ENCODE data around the gene UCP3.

UCP3 gene

GRCh38 chr11:73976451-73977151 lies 32.3 kb downstream of the UCP3 start:
- no peak for DNase-seq

DNA sequence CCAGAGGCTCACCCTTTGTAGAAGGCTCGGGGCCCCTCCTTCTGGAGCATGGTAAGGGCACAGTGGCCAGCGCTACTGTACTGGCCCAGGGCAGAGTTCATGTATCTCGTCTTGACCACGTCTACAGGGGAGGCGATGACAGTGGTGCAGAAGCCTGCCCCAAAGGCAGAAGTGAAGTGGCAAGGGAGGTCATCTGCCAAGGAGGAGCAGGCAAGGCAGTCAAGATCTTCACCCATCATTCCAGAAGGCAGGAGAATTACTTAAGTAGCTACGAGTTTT lies 33.5 kb downstream of the UCP3 start:
- no peak for DNase-seq

GRCh38 chr11:73974604-73975478 lies 34.0 kb downstream of the UCP3 start:
- DNase-seq = no peak

- no peak for DNase-seq
These were observed 36.0 kb downstream of the UCP3 start for GRCh38 chr11:73972620-73973449.

DNA sequence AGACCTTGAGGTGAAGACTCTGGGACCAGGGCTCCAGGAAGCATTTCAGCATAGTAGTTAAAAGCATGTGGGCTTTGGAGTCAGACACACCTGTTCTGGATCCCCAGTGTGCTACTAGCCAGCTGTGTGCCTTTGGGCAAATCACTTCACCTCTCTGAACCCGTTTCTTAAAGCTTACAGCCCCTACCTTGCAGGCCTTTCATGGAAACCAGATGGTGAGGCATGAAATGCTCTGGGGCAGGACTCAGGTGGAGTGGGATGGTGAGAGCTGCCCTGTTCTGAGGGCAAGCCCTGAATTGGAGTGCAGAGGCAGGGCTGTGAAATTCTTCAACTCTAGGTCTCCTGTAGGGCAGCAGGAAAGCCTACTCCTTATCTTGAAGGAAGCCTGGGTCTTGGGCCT lies 36.7 kb downstream of the UCP3 start:
- DNase-seq = no peak

DNA sequence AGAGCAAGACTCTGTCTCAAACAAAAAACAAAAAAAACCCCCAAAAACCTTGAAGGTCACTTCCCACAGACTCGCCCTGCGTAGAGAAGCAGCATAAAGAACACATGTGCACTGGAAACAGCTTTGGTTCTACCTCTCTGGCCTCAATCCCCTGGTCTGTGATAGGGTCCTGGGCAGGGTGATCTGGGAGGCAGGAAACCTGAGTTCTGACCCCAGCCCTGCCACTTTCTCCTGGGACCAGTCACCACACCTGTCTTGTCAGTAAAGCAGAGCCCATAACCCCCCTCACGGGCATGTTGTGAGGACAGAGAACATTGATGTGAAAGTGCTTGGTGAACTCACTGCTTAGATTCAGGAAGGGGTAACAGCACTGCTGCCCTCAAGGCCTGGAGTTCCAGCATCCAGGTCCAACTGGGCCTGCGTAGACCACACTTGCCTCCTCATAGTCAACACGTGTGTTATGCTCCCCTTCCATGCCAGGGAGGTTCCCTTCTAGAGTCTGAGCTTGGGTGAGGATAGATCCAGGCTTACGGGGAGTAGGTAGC lies 37.6 kb downstream of the UCP3 start:
- DNase-seq = no peak

GRCh38 chr11:73969991-73970800 lies 38.7 kb downstream of the UCP3 start:
- DNase-seq = no peak

DNA sequence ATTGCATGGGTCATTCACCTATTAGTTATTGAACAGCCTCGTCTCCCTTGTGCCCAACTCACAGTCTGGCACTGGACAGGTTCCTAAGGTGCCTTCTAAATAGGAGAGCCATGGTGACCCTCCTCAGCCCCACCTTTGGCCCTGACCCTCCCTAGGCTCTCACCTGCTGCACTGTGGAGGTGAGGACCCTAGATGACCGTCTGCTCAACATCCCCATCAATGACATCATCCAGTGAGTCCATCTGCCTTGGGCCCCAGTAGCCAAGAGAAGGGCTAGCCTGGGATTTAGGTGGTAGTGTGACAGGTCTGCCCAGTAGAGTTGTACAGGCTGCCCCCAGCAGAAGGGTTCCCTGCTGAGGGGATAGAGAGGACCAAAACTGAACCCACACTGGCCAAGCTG lies 39.8 kb downstream of the UCP3 start:
- DNase-seq = no peak

DNA sequence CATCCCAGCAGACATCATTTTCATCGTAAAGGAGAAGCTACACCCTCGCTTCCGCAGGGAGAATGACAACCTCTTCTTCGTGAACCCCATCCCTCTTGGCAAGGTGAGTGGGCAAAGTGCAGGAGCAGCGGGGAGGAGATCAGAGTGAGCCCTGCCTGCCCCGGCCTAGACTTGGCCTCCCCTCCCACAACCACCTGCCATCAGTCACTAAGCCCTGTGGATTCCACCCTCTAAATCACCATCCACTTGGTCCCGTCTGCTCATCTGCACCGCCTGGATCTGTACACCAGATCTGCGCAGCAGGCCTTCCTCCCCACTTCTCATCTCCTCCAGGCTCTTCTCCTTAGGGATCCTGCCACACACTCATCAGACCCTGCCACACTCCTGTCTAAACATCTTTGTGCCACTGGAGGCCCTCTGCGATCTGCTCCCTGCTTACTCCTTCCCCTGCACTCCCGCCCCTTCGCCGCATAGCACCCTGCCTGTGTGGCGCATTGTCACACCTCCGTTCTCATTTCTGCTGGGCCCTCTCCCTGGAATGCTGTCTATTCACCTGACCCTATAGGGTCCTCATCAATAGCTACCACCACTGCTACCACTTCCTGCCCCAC lies 40.4 kb downstream of the UCP3 start:
- no peak for DNase-seq

- no peak for DNase-seq
These were observed 43.1 kb downstream of the UCP3 start for GRCh38 chr11:73965764-73966121.

DNA sequence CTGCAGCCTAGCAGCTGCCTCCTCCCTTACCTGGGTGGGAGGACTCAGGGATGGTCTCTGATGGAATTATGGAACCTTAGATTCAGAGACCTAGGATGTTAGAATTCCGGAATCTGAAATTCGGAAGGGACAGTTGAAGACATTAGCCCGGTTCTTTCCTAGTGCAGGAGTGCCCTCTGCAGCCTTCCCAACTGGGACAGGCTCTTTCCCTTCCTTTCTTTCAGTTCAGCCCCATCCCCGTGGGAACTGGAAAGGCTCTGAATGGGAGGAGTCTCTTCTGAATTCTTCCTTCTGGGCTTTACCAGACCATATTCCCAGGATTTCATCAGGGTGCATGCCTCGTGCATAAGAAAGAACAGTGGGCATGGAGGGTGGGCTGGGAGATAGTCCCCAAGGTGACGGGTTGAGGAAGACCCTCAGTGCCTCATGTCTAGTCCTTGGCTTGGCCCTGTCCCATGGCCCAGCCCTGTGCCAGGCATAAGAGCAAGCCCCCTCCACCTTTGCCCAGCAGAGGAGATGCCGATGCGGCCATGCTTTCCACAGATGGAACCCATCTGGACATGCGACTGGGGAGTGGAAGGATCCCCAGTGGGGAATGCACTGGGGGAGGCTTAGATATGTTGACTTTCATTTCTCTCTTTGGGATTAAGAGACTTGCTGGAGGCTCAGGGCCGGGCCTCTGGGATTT lies 43.7 kb downstream of the UCP3 start:
- DNase-seq = no peak

GRCh38 chr11:73963861-73964260 lies 45.0 kb downstream of the UCP3 start:
- no peak for DNase-seq

DNA sequence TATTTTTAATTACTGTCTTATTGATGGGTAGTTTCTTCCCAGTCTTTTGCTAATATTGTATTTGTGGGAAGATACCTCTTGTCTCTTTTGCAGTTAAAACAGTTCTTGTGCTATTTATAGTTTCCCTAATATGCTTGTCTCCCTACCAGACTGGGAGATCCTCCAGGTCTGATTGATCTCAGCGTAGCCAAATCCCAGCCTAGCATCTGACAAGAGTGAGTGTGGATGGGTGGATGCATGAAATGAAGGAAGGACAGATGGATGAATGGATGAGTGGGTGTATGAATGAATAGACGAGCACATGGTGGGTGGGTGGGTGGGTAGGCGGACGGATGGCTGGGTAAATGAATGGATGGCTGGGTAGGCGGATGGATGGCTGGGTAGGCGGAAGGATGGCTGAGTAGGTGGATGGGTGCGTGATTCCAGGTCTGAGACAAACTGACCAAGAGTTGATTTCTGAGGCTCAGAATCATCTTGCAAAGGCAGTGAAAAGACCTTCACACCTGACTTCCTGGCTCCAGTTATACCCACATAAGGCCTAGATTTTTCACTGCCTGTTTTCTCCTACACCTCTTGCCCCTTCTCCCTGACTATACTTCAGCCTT lies 46.7 kb downstream of the UCP3 start:
- DNase-seq = no peak

DNA sequence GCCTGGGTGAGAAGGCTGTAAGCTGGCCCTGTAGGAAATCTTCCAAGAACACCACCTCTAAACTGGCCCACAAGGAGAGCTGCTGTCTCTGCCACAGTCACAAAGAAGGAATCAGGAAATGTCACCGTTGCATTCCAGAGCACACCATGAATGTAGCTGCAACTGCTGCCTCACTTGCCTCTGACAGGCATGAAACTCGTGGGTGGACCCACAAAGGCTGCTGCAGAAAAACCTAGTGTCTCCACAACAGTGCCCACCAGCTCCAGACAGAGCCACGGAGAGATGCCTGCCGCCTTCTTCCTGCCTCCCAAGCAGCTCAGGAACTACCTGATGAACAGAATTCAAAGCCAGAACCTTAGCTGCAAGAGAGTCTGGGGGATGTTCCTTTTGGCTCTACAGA lies 47.6 kb downstream of the UCP3 start:
- no peak for DNase-seq

DNA sequence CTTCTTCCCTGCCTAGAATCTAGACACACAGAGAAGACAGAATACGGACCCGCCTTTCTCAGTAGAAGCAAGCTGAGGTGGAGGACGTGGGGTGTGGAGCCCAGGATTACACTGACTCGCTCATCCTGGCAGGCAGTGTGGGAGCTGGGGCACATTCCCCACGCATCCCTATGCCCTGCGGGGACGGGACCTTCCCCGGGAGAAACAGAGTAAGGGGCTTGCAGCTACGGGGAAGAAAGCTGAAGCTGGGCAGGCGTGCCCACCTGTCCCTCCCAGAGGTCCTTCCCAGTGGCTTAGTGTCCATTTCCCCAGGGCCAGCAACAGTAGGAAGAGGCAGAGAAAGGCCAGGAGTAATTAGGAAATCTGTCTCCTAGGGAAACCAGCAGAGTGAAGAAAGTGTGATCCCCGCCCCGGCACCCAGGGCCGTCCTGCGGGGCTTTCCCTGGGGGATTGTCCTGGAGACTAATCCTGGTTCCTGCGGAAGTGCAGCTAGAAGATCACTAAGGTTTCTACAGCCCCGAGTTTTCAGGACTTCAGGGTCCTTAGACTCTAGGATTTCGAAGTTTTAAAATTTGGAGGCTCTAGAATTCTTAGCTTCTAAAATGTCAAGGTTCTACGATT lies 50.3 kb downstream of the UCP3 start:
- no peak for DNase-seq

GRCh38 chr11:73957654-73958361 lies 51.1 kb downstream of the UCP3 start:
- DNase-seq = no peak

GRCh38 chr11:73956876-73957653 lies 51.8 kb downstream of the UCP3 start:
- no peak for DNase-seq

- no peak for DNase-seq
These were observed 57.1 kb downstream of the UCP3 start for GRCh38 chr11:73951797-73952196.

Data from activated CD4-positive, alpha-beta T cell treated with anti-CD3 and anti-CD28 coated beads for 1 hour (primary cell).